ENCODE measurements around the gene STAT3. TPM values are rescaled to one million over a fixed set of nuclear protein-coding genes. Genes with fewer than 3 reads are reported as not detected.

The STAT3 gene
- 280 and 281 TPM in 2 replicates for total RNA-seq
- long read RNA-seq, full-length matches to known transcripts = 736 of 1,277 reads
- long read RNA-seq, partial matches to known transcripts = 114 of 1,277 reads
- long read RNA-seq, other reads (novel, unspliced or antisense) = 427 of 1,277 reads

DNA sequence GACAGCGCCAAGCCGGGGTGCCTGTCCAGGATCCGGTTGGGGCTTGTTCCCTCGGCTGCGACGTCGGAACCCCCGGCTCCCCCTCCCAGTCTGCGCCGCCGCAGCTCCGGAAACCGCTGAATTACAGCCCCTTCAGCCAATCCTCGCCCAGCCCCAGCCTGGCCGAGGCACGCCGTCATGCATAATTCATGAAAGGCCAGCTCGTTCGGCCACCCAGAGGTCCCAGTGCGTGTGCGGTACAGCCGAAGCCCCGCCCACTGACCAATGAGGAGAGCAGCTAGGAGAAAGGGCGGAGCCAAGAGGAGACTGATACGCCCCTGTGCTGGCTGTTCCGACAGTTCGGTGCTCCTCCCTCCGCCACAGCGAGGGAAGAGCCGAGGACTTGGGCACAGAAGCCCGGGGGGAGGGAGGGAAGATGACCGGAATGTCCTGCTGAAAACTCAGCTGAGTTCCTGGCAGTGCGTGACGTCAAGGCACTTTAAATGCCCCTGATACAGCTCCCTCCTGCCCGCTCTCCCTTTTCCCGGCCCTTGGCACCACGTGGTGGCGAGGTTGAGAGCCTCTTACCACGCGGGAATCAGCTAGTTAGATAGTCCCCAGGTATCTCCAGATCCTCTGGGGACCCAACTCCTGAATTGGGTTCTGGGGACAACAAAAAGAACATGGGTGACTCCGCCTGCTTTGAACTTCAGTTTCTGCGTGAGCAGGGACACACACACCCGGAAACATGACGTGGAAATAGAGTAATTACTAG, at the start of gene STAT3:
STAT3 (minus strand) TSS at position 62 of the 754 bp plus-strand sequence. CDS start 39,926 bp downstream, outside the sequence.
- H3K27ac Mint-ChIP-seq (ENCODE audit: unreplicated experiment) = peak within 1 kb of the TSS; percentile 99
- H3K4me3 Mint-ChIP-seq (ENCODE audit: unreplicated experiment) = peak within 1 kb of the TSS; percentile 92
- H3K4me1 Mint-ChIP-seq (ENCODE audit: unreplicated experiment) = peaks cover 37% of the 10 kb centered on the region
- TF ChIP-seq, protein P1, sequence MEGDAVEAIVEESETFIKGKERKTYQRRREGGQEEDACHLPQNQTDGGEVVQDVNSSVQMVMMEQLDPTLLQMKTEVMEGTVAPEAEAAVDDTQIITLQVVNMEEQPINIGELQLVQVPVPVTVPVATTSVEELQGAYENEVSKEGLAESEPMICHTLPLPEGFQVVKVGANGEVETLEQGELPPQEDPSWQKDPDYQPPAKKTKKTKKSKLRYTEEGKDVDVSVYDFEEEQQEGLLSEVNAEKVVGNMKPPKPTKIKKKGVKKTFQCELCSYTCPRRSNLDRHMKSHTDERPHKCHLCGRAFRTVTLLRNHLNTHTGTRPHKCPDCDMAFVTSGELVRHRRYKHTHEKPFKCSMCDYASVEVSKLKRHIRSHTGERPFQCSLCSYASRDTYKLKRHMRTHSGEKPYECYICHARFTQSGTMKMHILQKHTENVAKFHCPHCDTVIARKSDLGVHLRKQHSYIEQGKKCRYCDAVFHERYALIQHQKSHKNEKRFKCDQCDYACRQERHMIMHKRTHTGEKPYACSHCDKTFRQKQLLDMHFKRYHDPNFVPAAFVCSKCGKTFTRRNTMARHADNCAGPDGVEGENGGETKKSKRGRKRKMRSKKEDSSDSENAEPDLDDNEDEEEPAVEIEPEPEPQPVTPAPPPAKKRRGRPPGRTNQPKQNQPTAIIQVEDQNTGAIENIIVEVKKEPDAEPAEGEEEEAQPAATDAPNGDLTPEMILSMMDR (IDR thresholded peaks at IDR 0.05) = no peak
- no peaks in the 10 kb centered on the region for H3K9me3 Mint-ChIP-seq (ENCODE audit: unreplicated experiment)
- peaks cover 2% of the 10 kb centered on the region for H3K36me3 Mint-ChIP-seq (ENCODE audit: unreplicated experiment)
- no peaks in the 10 kb centered on the region for H3K27me3 Mint-ChIP-seq (ENCODE audit: unreplicated experiment)
- peak; percentile 100 for DNase-seq (ENCODE audit: extremely low spot score, unreplicated experiment)

DNA sequence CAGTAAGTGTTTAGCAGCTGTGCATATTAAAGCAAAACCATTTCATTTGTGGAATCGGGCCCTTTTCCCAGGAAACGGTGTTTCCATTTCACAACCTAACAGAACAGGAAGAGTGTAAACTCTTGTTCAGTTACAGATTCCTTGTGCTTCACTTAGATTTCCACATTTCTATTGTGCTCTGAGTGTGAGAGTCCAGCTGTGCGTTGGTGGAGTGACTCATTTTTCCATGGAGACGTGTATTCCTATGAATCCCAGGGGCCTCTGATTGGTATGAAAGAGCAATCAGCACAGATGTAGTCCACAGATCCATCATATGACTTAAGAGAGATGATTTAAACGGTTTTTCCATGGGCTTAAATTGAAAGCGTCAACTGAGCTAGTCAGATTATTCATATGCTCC, 48.1 kb upstream of the STAT3 start:
- H3K9me3 Mint-ChIP-seq (ENCODE audit: unreplicated experiment) = no peaks in the 10 kb centered on the region
- no peaks in the 10 kb centered on the region for H3K27me3 Mint-ChIP-seq (ENCODE audit: unreplicated experiment)
- H3K36me3 Mint-ChIP-seq (ENCODE audit: unreplicated experiment) = no peaks in the 10 kb centered on the region
- peaks cover 23% of the 10 kb centered on the region for H3K4me1 Mint-ChIP-seq (ENCODE audit: unreplicated experiment)
- TF ChIP-seq, protein P1 (IDR thresholded peaks at IDR 0.05) = no peak
- H3K27ac Mint-ChIP-seq (ENCODE audit: unreplicated experiment) = peak overlapping the region; percentile 85
- DNase-seq (ENCODE audit: extremely low spot score, unreplicated experiment) = no peak
- H3K4me3 Mint-ChIP-seq (ENCODE audit: unreplicated experiment) = peak overlapping the region; percentile 5

DNA sequence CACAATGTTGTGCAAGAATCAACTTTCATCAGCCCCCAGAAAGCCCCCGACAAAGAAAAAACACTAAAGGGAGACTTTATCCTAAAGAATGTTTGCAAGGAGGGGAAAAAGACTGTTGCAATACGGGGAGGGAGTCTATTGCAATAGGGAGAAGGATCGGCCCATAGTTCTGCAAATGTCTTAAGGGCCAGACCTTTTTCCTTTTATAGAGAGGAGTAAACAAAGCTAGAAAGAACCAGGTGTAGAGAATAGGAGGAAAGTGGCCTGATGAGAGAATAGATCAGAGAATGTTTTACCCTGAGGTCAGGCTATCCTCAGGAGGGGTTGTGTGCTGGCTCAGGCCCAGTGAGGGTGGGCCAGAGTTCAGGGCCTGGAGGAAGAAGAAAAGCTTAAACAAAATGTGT, 43.5 kb upstream of the STAT3 start:
- H3K4me3 Mint-ChIP-seq (ENCODE audit: unreplicated experiment) = no peak overlapping the region
- peaks cover 43% of the 10 kb centered on the region for H3K4me1 Mint-ChIP-seq (ENCODE audit: unreplicated experiment)
- DNase-seq (ENCODE audit: extremely low spot score, unreplicated experiment) = no peak
- H3K27ac Mint-ChIP-seq (ENCODE audit: unreplicated experiment) = no peak overlapping the region
- TF ChIP-seq, protein P1 (IDR thresholded peaks at IDR 0.05) = no peak
- H3K36me3 Mint-ChIP-seq (ENCODE audit: unreplicated experiment) = no peaks in the 10 kb centered on the region
- H3K27me3 Mint-ChIP-seq (ENCODE audit: unreplicated experiment) = no peaks in the 10 kb centered on the region
- no peaks in the 10 kb centered on the region for H3K9me3 Mint-ChIP-seq (ENCODE audit: unreplicated experiment)

DNA sequence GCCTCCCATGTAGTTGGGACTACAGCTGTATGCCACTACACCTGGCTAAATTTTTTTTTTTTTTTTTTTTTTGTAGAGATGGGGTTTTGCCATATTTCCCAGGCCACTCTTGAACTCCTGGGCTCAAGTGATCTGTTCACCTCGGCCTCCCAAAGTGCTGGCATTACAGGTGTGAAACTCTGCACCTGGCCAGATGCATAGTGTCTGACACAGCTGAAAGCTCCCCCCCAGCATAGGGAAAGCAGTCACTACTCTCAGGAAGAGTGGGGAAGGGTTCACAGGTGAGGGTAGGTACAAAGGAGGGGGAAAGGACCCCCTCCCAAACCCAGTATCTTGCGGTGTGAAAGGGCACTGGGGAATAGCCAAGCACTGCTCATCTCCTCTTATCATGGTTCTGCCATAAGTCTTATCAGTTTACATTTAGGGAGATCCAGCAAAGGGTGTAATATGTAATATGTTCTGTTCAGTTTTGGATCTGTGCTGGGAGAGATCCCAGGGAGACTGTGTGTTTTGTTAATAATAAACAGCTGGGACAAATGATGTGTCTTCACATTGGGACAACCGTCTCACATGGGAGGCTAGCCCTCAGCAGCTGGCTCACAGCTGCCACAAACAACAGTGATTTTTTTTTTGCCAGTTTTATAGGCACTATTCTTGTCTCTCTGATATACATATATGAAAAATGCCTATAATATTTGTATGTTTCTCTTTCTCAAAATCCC, 41.6 kb upstream of the STAT3 start:
- TF ChIP-seq, protein P1 (IDR thresholded peaks at IDR 0.05) = no peak
- H3K27ac Mint-ChIP-seq (ENCODE audit: unreplicated experiment) = no peak overlapping the region
- no peak overlapping the region for H3K4me3 Mint-ChIP-seq (ENCODE audit: unreplicated experiment)
- H3K27me3 Mint-ChIP-seq (ENCODE audit: unreplicated experiment) = no peaks in the 10 kb centered on the region
- H3K9me3 Mint-ChIP-seq (ENCODE audit: unreplicated experiment) = no peaks in the 10 kb centered on the region
- H3K36me3 Mint-ChIP-seq (ENCODE audit: unreplicated experiment) = no peaks in the 10 kb centered on the region
- H3K4me1 Mint-ChIP-seq (ENCODE audit: unreplicated experiment) = peaks cover 34% of the 10 kb centered on the region
- no peak for DNase-seq (ENCODE audit: extremely low spot score, unreplicated experiment)
